SW480 (cell line): ENCODE results near the gene MPZL2.

Experiments used
- DNase-seq: peaks from one replicate; pipeline ENCODE4 v3.0.0-alpha.2; 2016; ENCODE audit warnings: low spot score

Gene MPZL2

GRCh38 chr11:118240999-118241763, 22.9 kb downstream of the MPZL2 start:
- DNase-seq: peak; percentile 92

- DNase-seq: no peak
Observed at GRCh38 chr11:118239509-118240205, 24.4 kb downstream of the MPZL2 start.

DNA sequence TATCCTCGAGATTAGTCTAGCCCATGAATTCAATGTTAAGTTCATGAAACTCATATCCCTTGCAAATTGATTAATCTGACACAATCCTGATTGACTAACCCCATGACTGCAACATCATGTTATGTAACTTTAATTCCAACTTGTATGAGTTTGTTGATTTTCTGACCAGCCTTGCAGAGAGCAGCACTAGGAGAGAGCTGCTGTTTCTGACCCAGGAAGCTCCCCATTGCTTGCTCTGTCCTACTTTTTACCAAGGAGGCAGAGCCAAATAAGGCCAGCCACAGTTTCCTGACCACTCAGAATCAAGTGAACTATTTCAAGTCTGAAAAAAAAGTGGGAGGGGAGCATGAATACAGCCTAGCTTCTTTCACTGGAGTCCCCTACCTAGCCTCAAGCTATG, 25.2 kb downstream of the MPZL2 start:
- DNase-seq: no peak

- no peak for DNase-seq
Observed at GRCh38 chr11:118238421-118238820, 25.7 kb downstream of the MPZL2 start.

DNA sequence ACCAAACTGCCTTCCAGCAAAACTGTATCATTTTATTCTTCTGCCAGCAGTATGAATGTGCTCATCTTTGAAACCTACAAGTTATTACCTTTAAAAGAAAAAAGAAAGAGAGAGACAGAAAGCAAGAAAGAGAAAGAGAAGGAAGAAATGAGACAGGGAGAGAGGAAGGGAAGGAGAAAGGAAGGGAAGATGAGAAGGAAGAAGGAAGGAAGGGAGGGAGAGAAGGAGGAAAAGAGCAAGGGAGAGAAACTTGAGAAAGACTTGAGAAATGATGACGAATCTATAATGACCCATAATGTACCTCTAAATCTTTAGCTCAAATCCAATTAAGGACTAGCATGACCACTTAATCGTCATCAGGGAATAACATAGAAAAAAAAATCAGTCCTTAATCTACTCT, 27.9 kb downstream of the MPZL2 start:
- no peak for DNase-seq

DNA sequence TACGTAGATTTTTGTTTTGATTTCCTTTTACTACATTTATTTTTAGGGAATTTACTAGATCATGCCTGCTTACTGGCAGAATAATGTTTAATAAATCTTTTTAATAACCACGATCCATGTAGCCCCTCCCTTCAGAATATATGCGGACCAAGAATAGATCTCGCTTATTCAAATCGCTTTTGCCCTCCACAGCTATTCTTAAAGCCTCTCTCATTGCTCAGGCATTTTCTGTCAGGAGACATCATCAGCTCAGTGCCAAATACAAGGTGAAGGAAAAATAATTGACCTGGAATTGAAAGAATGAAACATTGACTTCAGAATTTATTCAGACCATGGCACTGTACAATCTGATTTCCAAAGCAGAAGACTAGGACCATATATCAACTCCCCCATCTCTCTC, 29.3 kb downstream of the MPZL2 start:
- DNase-seq: no peak

DNA sequence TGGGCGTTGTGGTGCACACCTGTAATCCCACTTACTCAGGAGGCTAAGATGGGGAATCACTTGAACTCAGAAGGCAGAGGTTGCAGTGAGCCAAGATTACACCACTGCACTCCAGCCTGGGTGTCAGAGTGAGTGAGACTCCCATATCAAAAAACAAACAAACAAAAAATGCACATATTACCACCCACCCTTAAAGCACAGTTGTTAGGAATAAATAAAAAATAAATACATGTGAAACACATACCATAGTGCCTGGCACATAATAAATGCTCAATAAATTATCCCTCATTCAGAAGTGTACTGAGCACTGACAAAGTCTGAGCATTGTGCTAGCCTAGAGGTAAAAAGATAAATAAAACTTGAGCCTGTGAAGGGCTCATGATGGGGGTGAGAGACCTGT, 30.2 kb downstream of the MPZL2 start:
- DNase-seq: no peak

DNA sequence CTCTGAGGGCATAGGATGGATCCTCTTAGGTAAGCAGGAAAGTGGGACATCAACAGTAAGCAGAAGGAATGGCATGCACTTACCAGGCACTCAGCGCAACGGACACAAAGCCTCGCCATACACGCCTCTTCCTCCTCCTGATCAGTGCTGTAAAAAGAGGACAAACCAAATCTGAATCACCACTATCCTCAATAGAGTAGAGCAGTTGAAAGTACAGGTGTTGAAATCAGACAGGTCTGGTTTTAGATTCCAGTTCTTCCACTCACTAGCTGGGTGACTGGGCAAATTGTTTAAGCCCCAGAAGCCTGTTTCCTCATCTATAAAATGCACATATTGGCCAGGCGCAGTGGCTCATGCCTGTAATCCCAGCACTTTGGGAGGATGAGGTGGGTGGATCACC, 30.7 kb downstream of the MPZL2 start:
- DNase-seq: peak; percentile 41

- DNase-seq: peak; percentile 87
Observed at GRCh38 chr11:118232659-118233058, 31.4 kb downstream of the MPZL2 start.

GRCh38 chr11:118231461-118231860, 32.6 kb downstream of the MPZL2 start:
- no peak for DNase-seq

DNA sequence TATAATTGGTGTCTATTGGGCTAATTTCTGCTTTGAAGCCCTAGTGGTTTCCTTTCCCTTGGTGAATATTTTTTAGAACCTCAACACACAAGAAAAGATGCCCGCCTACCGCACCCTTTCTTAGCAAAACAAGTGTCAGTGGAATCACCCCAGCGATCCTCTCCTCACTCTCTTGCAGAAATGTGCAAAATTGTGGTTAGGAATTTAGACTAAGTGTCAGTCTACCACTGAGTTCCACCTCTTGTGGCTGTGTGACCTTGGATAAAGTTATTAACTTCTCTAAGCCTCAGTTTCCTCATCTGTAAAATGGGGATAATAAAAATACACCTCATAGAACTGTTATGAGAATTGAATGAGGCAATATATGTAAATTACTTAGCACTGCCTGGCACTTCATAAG, 34.0 kb downstream of the MPZL2 start:
- no peak for DNase-seq

- no peak for DNase-seq
Observed at GRCh38 chr11:118229274-118229847, 34.7 kb downstream of the MPZL2 start.

DNA sequence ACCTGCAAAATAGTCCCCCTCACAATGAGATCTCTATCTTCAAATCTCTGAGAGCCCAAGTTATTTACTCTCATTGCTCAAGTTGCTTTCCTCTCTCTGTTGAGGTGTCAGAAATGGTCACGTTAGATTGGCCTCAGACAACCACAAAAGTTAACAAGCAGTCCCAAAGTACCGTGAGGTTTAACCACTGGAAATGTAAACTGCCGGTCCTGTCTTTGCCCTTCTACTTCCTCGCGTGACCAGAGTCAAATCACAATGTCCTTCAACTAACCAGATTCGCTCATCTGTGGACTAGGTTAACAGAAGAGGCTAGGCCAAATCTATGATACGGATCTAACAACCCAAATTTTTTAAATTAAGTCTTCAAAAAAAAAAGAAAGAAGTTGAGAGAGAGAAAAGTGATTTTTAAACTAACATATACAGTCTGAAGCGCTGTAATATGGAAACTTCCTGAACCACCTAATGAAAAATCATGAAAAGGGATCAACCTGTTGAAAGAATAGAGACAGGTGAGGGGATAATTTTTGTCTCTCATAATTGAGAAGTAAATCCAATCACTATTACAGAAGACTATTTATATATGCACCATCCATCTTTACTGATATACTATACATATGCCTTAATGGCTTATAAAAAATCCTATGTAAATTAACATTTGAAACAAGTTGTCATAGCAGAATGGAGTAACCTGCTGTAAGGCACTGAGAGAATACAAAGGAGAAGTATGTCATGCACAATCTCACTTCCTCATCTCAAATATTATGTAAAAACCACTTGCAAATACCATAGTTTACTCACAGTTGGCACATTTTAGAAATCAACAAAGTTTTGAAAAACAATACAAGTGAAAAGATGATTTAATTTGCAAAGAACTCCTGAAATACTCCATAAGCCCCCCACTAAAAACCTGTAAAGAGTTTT, 36.0 kb downstream of the MPZL2 start:
- no peak for DNase-seq

DNA sequence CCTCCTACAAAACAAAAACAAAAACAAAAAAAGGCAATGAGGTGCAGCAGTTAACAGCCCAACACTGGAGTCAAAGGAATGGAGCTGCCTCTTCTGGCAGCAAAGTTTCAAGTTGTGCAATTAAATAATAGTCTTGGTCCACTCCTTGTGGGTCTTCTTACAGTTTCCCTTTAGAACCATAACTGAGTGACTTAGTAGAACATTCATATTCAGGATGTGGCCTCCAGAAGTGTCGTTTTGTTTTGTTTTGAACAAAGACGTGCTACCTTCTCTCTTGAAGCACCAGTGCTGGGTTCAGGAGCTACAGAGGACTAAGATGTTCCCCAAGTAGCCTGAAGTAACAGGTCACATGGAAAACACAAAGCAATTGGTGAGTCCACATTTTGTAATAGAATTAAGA, 37.3 kb downstream of the MPZL2 start:
- DNase-seq: no peak

- no peak for DNase-seq
Observed at GRCh38 chr11:118226296-118226695, 37.8 kb downstream of the MPZL2 start.

DNA sequence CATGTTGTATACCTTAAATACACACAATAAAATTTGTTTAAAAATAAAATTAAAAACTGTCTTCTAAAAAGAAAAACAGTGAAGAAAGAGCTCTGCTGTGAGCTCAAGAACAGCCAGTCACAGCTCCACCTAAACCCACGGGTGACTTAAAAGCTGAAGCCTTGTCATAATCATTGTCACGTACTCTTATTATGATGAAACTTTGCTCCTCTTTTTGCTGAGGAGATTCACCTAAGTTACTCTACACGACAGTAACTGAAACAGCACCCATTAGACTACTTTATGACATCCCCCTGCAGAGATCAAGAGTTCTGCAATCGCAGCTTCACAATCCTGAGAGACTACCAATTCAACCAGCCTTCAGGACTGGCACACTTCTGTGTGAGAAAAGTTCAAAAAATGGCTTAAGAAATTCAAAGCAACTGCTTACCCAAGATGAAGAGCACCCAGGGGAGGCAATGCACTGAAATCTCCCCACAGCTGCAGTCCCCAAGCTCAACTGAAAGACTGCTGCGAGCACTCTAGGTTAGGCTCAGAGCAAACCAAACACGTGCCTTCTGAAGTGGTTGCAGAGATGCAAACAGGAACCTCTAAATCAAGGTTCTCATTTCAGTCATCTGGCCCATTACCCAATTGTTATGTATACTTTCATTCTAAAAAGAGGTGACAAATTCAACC, 39.4 kb downstream of the MPZL2 start, which contains the start of gene JAML:
Gene JAML (minus strand): TSS at position 501 of the 678 bp plus-strand sequence. CDS start 10,145 bp downstream, outside the sequence.
- no peak for DNase-seq

- no peak for DNase-seq
Observed at GRCh38 chr11:118223992-118224391, 40.1 kb downstream of the MPZL2 start.

DNA sequence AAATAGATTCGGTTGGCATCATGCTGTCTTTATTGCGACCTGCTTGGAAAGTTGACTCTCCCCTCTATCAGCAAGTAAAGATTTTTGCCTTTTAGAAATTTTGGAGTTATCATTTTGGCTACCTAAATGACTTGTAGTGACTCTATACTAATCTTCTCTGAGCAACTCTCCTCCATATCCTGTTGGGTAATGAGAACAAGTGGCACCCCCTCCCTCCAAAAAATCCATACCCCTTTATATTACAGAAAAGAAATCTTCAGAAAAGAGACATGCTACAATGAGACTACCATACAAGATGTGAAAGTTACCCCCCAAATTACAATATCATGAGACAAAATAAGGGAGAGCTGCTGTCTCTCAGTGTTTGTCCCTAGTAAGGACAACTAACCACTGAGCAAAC, 40.5 kb downstream of the MPZL2 start:
- no peak for DNase-seq

- no peak for DNase-seq
Observed at GRCh38 chr11:118222437-118222836, 41.7 kb downstream of the MPZL2 start.

DNA sequence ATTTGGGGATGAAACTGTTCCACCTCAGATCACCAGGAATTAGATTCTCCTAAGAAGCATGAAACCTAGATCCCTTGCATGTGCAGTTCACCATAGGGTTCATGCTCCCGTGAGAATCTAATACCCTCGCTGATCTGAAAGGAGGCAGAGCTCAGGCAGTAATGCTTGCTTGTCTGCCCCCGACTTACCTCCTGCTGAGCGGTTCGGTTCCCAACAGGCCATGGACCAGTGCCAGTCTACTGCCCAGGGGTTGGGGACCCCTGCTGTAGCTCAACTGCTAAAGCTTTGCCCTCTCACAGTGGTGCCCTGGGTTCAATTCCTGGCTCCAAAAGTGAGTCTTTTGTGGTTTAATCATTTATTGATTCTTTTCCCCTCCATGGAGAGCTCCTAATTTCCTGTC, 42.7 kb downstream of the MPZL2 start:
- DNase-seq: no peak

DNA sequence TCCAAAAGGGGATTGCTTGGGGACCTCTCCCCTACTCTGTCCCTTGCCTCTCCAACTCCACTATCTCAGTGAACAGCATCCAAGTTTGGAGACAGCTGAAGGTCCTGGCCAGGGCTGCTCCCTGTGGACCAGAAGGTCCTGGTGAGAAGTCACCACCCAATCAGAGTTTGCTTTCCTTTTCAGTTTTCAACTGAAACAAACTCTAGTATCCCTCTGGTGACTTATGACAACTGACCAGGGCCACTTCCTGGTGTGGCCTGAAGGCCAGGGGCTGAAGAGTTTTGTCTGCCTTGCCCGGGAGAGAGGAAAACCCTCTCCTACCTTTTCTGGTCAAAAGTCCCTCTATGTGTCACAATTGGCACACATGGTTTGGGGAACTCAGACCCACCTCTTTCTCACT, 44.4 kb downstream of the MPZL2 start:
- DNase-seq: no peak

DNA sequence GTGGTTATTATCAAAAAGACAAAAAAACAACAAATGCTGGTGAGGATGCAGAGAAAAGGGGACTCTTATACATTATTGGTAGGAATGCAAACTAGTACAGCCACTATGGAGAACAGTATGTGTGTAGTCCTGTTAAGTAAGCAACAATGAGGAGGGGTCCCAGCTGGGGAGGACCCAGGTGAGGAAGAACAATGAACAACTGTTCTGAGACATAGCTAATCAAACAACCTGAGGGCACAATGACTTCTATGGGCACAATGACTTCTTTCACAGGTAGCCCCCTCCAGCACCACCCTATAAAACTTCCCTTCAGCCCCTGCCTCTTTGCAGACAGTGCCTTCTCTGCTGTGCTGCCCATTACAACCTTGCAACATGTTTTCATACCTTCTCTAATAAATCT, 44.9 kb downstream of the MPZL2 start:
- DNase-seq: no peak
